ENCODE measurements around the gene THRB. TPM values are rescaled to one million over a fixed set of nuclear protein-coding genes. Genes with fewer than 3 reads are reported as not detected.

THRB gene
- total and polyA plus RNA-seq, 2 experiments from 2014 or later: 3.3 to 5.1 TPM

GRCh38 chr3:24067483-24067882 lies 427.2 kb downstream of the THRB start:
- Histone ChIP-seq H3K27me3 (replicated peaks; ENCODE audit: insufficient read depth) (no peaks in the 10 kb centered on the region), H3K36me3 (ENCODE audit: low read depth) (no peaks in the 10 kb centered on the region), H3K4me2 (ENCODE audit: unreplicated experiment) (no peak overlapping the region), H3K4me1 (ENCODE audit: insufficient read depth) (no peaks in the 10 kb centered on the region), H3K79me2 (ENCODE audit: insufficient read depth) (no peaks in the 10 kb centered on the region), H3K9ac (no peak overlapping the region), H3F3A (ENCODE audit: insufficient read depth) (0 out of 2 replicates have a peak, but pooled peaks cover 8% of the 10 kb centered on the region), H2AFZ (0 out of 2 replicates have a peak overlapping the region, but pooled peaks have one; percentile 31), H3K9me2 (ENCODE audit: insufficient read depth) (no peaks in the 10 kb centered on the region), H3K9me3 (ENCODE audit: low read depth) (no peaks in the 10 kb centered on the region), H3K27ac (no peak overlapping the region), H3K4me3 (no peak overlapping the region), H4K20me1 (ENCODE audit: insufficient read depth) (no peaks in the 10 kb centered on the region)
- peak; percentile 63 for DNase-seq
- TF ChIP-seq EZH2 (IDR thresholded peaks at IDR 0.05; ENCODE audit: insufficient read depth, poor library complexity, severe bottlenecking) (no peak), EZH2phosphoT487 (IDR thresholded peaks at IDR 0.05; ENCODE audit: insufficient read depth, low read depth) (no peak)
- in situ Hi-C loops (cut with MboI): no loop called here
- 66 to 70% methylated on average over 3 of the region's 3 CpGs for WGBS, 2 experiments (ENCODE audit: low coverage in 1 of 2, low lambda C conversion rate in 2 of 2, missing lambda C conversion rate in 2 of 2)

MicroRNA genes within 50 kb of the gene (microRNA counts, 767-probe panel; counts per million panel counts)
- 447 counts per million, percentile 86 among the panel's probes with 10 or more counts for microRNA hsa-miR-4792

Small RNA genes lying within 50 kb of the gene (microRNA-seq; reads per million reads assigned to microRNA genes)
- not detected for gene MIR4792 (ENCODE audit: borderline number of aligned reads)

Small RNA genes lying within 50 kb of the gene (small RNA-seq; reads per million reads assigned to genes)
- not detected for gene MIR4792 (ENCODE audit: low read depth, low replicate concordance)

Data from GM23248 (cell line).